ENCODE results near the gene UBE2R2. TPM values are rescaled to one million over a fixed set of nuclear protein-coding genes. Genes with fewer than 3 reads are reported as not detected.
"Not testable (repeated sequence)": the region's sequence is repeated elsewhere in the genome, so short reads cannot be mapped to it uniquely, and the experiment has no call there.

UBE2R2 gene
- total RNA-seq, 6 donors from 2014 or later = 24.6 to 33.6 (median 28.8) TPM

DNA sequence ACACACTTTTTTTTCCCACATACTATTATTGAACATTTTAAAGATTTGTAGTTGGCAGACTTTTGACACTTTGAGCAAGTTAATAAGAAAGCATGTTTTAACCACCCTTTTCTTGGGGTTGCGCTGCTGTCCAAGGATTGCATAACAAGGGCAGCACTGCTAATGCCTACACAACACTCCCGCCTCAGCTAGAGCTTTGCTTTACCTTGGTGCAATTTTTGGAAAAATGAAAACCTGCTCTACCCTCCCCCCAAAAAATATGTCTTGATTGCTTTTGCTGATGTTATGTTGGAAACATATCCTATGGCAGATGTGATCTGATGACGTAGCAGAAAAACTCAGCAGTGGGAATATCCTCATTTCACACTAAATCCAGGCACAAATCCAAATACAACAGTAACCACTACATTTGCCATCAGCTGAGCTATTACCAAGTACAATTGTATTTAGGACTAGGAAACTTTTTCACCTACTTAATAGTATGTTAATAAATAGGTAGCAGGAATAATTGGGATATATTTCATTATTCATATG is 51.5 kb downstream of the UBE2R2 start:
- H3K36me3 ChIP-seq = peaks cover 0 to 5% (median 0%) of the 10 kb centered on the region in 4 donors
- peak; percentile 46 to 85 for ATAC-seq (ENCODE audit: low FRiP score in 2 of 2)
- WGBS, 2 donors = 52 to 57% methylated on average over 3 of the region's 3 CpGs
- H3K4me1 ChIP-seq = peaks cover 19 to 37% (median 29%) of the 10 kb centered on the region in 4 donors
- no peaks in the 10 kb centered on the region for H3K27me3 ChIP-seq
- no peak overlapping the region for H3K4me3 ChIP-seq
- TF ChIP-seq POLR2A (IDR thresholded peaks at IDR 0.05) (no peak), EP300 (IDR thresholded peaks at IDR 0.05) (no peak), POLR2AphosphoS5 (IDR thresholded peaks at IDR 0.05) (no peak)
- TF ChIP-seq, protein P1, sequence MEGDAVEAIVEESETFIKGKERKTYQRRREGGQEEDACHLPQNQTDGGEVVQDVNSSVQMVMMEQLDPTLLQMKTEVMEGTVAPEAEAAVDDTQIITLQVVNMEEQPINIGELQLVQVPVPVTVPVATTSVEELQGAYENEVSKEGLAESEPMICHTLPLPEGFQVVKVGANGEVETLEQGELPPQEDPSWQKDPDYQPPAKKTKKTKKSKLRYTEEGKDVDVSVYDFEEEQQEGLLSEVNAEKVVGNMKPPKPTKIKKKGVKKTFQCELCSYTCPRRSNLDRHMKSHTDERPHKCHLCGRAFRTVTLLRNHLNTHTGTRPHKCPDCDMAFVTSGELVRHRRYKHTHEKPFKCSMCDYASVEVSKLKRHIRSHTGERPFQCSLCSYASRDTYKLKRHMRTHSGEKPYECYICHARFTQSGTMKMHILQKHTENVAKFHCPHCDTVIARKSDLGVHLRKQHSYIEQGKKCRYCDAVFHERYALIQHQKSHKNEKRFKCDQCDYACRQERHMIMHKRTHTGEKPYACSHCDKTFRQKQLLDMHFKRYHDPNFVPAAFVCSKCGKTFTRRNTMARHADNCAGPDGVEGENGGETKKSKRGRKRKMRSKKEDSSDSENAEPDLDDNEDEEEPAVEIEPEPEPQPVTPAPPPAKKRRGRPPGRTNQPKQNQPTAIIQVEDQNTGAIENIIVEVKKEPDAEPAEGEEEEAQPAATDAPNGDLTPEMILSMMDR (IDR thresholded peaks at IDR 0.05) = no peak
- no peaks in the 10 kb centered on the region for H3K9me3 ChIP-seq
- no peak for DNase-seq
- H3K27ac ChIP-seq = peak overlapping the region in 2 of 4 donors; percentile 7 to 35

DNA sequence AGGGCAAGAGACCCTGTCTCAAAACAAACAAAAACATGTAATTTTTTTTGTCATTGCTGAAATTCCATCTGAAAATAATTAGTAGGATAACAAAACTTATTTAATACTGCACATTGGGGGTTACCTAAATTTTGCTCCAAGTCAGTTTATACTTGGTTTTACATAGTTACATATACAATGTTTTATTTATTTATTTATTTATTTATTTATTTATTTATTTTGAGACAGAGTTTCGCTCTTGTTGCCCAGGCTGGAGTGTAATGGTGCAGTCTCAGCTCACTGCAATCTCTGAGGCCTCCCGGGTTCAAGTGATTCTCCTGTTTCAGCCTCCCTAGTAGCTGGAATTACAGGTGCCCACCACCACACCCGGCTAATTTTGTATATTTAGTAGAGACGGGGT is 52.3 kb downstream of the UBE2R2 start:
- H3K4me3 ChIP-seq; H3K9me3 ChIP-seq; H3K27me3 ChIP-seq; ATAC-seq (ENCODE audit: low FRiP score in 2 of 2); H3K27ac ChIP-seq; H3K36me3 ChIP-seq; DNase-seq: not testable (repeated sequence)
- peaks cover 19 to 37% (median 29%) of the 10 kb centered on the region in 4 donors for H3K4me1 ChIP-seq
- WGBS, 2 donors = 96 to 99% methylated on average over 4 of the region's 4 CpGs

DNA sequence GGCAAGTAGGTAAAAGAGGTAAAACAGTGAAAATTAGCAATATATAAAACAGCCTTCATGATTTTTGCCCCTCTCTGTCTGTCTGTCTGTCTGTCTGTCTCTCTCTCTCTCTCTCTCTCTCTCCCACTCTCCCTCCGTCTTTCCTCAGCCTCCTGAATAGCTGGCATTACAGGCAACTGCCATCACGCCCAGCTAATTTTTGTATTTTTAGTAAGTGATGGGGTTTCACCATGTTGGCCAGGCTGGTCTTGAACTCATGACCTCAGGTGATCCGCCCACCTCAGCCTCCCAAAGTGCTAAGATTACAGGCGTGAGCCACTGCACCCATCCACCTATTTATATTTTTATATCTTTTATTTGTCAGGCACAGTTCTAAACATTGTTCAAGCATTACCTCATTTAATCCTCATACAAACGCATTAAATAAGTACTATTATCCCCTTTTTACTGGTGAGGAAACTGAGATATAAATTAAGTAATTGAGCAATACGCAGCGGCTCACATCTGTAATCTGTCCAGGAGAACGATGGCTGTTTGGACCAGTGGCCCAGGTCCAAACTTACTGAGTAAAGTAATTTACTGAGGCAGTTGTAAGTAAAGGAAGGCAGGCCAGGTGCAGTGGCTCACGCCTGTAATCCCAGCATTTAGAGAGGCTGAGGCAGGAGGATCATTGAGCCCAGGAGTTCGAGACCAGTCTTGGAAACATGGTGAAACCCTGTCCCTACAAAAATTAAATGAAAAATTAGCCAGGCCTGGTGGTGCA is 60.9 kb downstream of the UBE2R2 start:
- WGBS, 2 donors = 79 to 84% methylated on average over 10 of the region's 10 CpGs
- DNase-seq = no peak
- peaks cover 0 to 17% (median 1%) of the 10 kb centered on the region in 4 donors for H3K4me1 ChIP-seq
- ATAC-seq (ENCODE audit: low FRiP score in 2 of 2) = no peak
- H3K4me3 ChIP-seq = no peak overlapping the region
- H3K9me3 ChIP-seq = no peaks in the 10 kb centered on the region
- TF ChIP-seq POLR2AphosphoS5 (IDR thresholded peaks at IDR 0.05) = no peak
- TF ChIP-seq POLR2A (IDR thresholded peaks at IDR 0.05) = no peak
- TF ChIP-seq EP300 (IDR thresholded peaks at IDR 0.05) = no peak
- TF ChIP-seq, protein P1 (IDR thresholded peaks at IDR 0.05) = no peak
- no peaks in the 10 kb centered on the region for H3K36me3 ChIP-seq
- no peak overlapping the region for H3K27ac ChIP-seq
- H3K27me3 ChIP-seq = no peaks in the 10 kb centered on the region

DNA sequence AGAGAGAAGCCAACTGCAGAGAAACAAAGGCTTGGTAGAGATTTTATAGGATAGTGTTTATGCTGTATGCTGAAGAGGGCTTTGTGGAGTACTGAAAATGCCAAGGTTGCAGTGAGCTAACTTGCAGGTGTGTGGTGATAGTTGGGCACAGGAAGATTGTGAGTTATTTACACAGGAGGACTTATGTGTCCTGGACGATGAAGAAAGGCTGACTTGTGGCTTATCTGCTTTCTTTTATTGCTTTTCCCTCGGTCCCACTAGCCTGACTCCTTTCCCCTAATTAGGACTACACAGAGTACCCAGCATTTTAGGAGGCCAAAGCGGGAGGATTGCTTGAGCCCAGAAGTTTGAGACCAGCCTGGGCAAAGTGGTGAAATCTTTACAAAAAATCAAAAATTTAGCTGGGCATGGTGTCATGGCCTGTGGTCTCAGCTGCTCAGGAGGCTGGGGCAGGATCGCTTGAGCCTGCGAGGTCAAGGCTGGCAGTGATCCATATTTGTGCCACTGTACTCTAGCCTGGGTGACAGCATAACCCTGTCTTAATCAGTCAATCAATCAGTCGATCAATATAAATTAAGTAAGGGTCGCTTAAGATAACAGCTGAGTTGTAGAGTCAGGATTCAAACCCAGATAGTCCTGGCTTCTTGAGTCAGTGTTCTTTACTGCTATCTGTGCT is 61.9 kb downstream of the UBE2R2 start:
- 81 to 82% methylated on average over 7 of the region's 7 CpGs for WGBS, 2 donors
- no peaks in the 10 kb centered on the region for H3K9me3 ChIP-seq
- H3K27ac ChIP-seq = no peak overlapping the region
- DNase-seq (no peak), ATAC-seq (ENCODE audit: low FRiP score in 2 of 2) (no peak)
- H3K27me3 ChIP-seq = no peaks in the 10 kb centered on the region
- TF ChIP-seq POLR2AphosphoS5 (IDR thresholded peaks at IDR 0.05) (no peak), POLR2A (IDR thresholded peaks at IDR 0.05) (no peak), EP300 (IDR thresholded peaks at IDR 0.05) (no peak)
- TF ChIP-seq, protein P1 (IDR thresholded peaks at IDR 0.05) = no peak
- no peaks in the 10 kb centered on the region for H3K36me3 ChIP-seq
- peaks cover 0 to 17% (median 1%) of the 10 kb centered on the region in 4 donors for H3K4me1 ChIP-seq
- no peak overlapping the region for H3K4me3 ChIP-seq

All from upper lobe of left lung (tissue), 6 donors.